ENCODE measurements around the gene HDAC10.

HDAC10 gene

GRCh38 chr22:50270666-50271394 is 19.8 kb upstream of the HDAC10 start:
- no peak for TF ChIP-seq CTCF (IDR thresholded peaks at IDR 0.05; ENCODE audit: low read depth, low read length)
- peak overlapping the region; percentile 59 for H3K4me3 ChIP-seq (ENCODE audit: low read depth, low read length)

GRCh38 chr22:50269970-50270665 is 19.1 kb upstream of the HDAC10 start, which contains the start of gene MAPK11:
Gene MAPK11 (minus strand): TSS chr22:50270380. CDS start chr22:50270292, 88 bp downstream.
- peak within 1 kb of the TSS; percentile 59 for H3K4me3 ChIP-seq (ENCODE audit: low read depth, low read length)
- no peak for TF ChIP-seq CTCF (IDR thresholded peaks at IDR 0.05; ENCODE audit: low read depth, low read length)

GRCh38 chr22:50269573-50269969 is 18.5 kb upstream of the HDAC10 start:
- H3K4me3 ChIP-seq (ENCODE audit: low read depth, low read length), result peak overlapping the region; percentile 59

GRCh38 chr22:50268655-50269113 is 17.6 kb upstream of the HDAC10 start:
- TF ChIP-seq CTCF (IDR thresholded peaks at IDR 0.05; ENCODE audit: low read depth, low read length), result no peak
- no peak overlapping the region for H3K4me3 ChIP-seq (ENCODE audit: low read depth, low read length)

More at GRCh38 chr22:50269573-50269969, 18.5 kb upstream of the HDAC10 start:
- no peak for TF ChIP-seq CTCF (IDR thresholded peaks at IDR 0.05; ENCODE audit: low read depth, low read length)

- H3K4me3 ChIP-seq (ENCODE audit: low read depth, low read length), result peak overlapping the region; percentile 35
- no peak for TF ChIP-seq CTCF (IDR thresholded peaks at IDR 0.05; ENCODE audit: low read depth, low read length)
Measured at GRCh38 chr22:50267591-50268390, 16.7 kb upstream of the HDAC10 start.

GRCh38 chr22:50266994-50267393 is 15.9 kb upstream of the HDAC10 start:
- H3K4me3 ChIP-seq (ENCODE audit: low read depth, low read length), result no peak overlapping the region
- TF ChIP-seq CTCF (IDR thresholded peaks at IDR 0.05; ENCODE audit: low read depth, low read length), result no peak

Measured in WI38 (cell line).